Astrocyte (in vitro differentiated cells and primary cell): Measurements from ENCODE around the gene POMT2. TPM values are rescaled to one million over a fixed set of nuclear protein-coding genes. Genes with fewer than 3 reads are reported as not detected.

ENCODE experiments used
- DNase-seq: peaks from one replicate; pipeline ENCODE4 v3.0.0-alpha.2; 2010; ENCODE audit warnings: low read depth
- FAIRE-seq: peaks from 2 replicates; lab custom pipeline; 2011; peaks lifted over from hg19 to GRCh38; lab: Jason Lieb, UNC
- H2AFZ ChIP-seq: 2 replicates; pipeline ENCODE4 v1.6.0; 2012; ENCODE audit warnings: low read depth, low read length, inconsistent platforms
- H3K27ac ChIP-seq: 2 replicates; pipeline ENCODE4 v1.5.1; 2011; ENCODE audit warnings: low read depth, low read length, inconsistent platforms
- H3K27me3 ChIP-seq: 2 replicates; pipeline ENCODE4 v1.6.0; 2011; ENCODE audit warnings: low read length, inconsistent platforms; ENCODE audit not compliant: insufficient read depth
- H3K36me3 ChIP-seq: 2 replicates; pipeline ENCODE4 v1.5.1; 2011; ENCODE audit warnings: low read length, inconsistent platforms; ENCODE audit not compliant: insufficient read depth
- H3K4me1 ChIP-seq: 2 replicates; pipeline ENCODE4 v1.5.1; 2011; ENCODE audit warnings: low read length, inconsistent platforms; ENCODE audit not compliant: insufficient read depth
- H3K4me2 ChIP-seq: 2 replicates; pipeline ENCODE4 v1.6.0; 2012; ENCODE audit warnings: low read length, inconsistent platforms
- H3K4me3 ChIP-seq: 2 replicates; pipeline ENCODE4 v1.5.1; 2011; ENCODE audit warnings: low read depth, mild to moderate bottlenecking, low read length, inconsistent platforms; ENCODE audit not compliant: insufficient read depth
- H3K79me2 ChIP-seq: 2 replicates; pipeline ENCODE4 v1.6.0; 2012; ENCODE audit warnings: mild to moderate bottlenecking, low read length, inconsistent platforms; ENCODE audit not compliant: insufficient read depth
- H3K9ac ChIP-seq: 2 replicates; pipeline ENCODE4 v1.6.0; 2012; ENCODE audit warnings: mild to moderate bottlenecking, low read length, inconsistent platforms
- H3K9me3 ChIP-seq: 2 replicates; pipeline ENCODE4 v1.5.1; 2012; ENCODE audit warnings: low read depth, mild to moderate bottlenecking, low read length, inconsistent platforms; ENCODE audit not compliant: insufficient read depth
- H4K20me1 ChIP-seq: 2 replicates; pipeline ENCODE4 v1.6.0; 2012; ENCODE audit warnings: low read length, inconsistent platforms; ENCODE audit not compliant: insufficient read depth
- H3K27ac Mint-ChIP-seq: one replicate; pipeline ENCODE4 v1.8.0; 2021; ENCODE audit warnings: mild to moderate bottlenecking, mixed read lengths; ENCODE audit not compliant: unreplicated experiment
- H3K27me3 Mint-ChIP-seq: one replicate; pipeline ENCODE4 v1.8.0; 2021; ENCODE audit warnings: low read depth, mixed read lengths; ENCODE audit not compliant: unreplicated experiment
- H3K36me3 Mint-ChIP-seq: one replicate; pipeline ENCODE4 v1.8.0; 2021; ENCODE audit warnings: low read depth, mixed read lengths; ENCODE audit not compliant: unreplicated experiment
- H3K4me1 Mint-ChIP-seq: one replicate; pipeline ENCODE4 v1.8.0; 2021; ENCODE audit warnings: low read depth, mixed read lengths; ENCODE audit not compliant: unreplicated experiment
- H3K4me3 Mint-ChIP-seq: one replicate; pipeline ENCODE4 v1.8.0; 2021; ENCODE audit warnings: mild to moderate bottlenecking, moderate library complexity, mixed read lengths; ENCODE audit not compliant: unreplicated experiment
- H3K9me3 Mint-ChIP-seq: one replicate; pipeline ENCODE4 v1.8.0; 2021; ENCODE audit warnings: mild to moderate bottlenecking, mixed read lengths; ENCODE audit not compliant: unreplicated experiment
- EZH2 ChIP-seq: IDR thresholded peaks from 2 replicates; pipeline ENCODE4 v1.6.1; 2012; ENCODE audit warnings: mild to moderate bottlenecking, low read length, inconsistent platforms; ENCODE audit not compliant: insufficient read depth
- total RNA-seq: library from RNA; stranded (reverse); gene quantifications from 2 replicates; pipeline ENCODE4 v1.2.1, GENCODE V29; 2021
- TF ChIP-seq, protein P1 (sequence below): IDR thresholded peaks from 2 replicates; pipeline ENCODE4 v1.5.1; 2011; ENCODE audit warnings: low read depth, mild to moderate bottlenecking, inconsistent platforms, low read length, moderate library complexity; ENCODE audit not compliant: insufficient read depth

Gene POMT2
- total RNA-seq, 1 donor from 2014 or later: 53.4 TPM

DNA sequence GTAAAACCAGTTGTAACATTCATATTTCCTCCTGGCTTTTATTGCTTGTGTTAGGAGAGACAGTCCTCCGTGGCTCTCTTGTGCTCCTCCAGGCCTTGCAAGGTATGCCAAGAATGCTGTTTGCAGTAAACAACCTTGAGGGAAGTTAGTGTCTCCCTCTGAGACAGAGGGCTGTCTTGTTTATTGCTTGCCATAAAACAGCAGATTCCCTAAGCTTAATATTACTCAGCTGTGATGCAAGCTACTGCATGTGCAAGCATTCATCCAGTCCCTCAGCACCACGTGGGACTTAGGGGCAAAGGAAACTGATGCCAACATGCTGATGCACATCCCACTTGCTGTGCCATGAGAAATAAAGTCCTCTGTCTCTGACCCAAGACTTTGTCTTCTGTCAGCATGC lies 6.6 kb downstream of the POMT2 start:
- H3K27ac Mint-ChIP-seq: peak overlapping the region; percentile 53
- peaks cover 30% of the 10 kb centered on the region for H4K20me1 ChIP-seq
- no peaks in the 10 kb centered on the region for H3K9me3 ChIP-seq
- TF ChIP-seq, protein P1, sequence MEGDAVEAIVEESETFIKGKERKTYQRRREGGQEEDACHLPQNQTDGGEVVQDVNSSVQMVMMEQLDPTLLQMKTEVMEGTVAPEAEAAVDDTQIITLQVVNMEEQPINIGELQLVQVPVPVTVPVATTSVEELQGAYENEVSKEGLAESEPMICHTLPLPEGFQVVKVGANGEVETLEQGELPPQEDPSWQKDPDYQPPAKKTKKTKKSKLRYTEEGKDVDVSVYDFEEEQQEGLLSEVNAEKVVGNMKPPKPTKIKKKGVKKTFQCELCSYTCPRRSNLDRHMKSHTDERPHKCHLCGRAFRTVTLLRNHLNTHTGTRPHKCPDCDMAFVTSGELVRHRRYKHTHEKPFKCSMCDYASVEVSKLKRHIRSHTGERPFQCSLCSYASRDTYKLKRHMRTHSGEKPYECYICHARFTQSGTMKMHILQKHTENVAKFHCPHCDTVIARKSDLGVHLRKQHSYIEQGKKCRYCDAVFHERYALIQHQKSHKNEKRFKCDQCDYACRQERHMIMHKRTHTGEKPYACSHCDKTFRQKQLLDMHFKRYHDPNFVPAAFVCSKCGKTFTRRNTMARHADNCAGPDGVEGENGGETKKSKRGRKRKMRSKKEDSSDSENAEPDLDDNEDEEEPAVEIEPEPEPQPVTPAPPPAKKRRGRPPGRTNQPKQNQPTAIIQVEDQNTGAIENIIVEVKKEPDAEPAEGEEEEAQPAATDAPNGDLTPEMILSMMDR: no peak
- H3K4me2 ChIP-seq: peak overlapping the region; percentile 3
- peaks cover 32% of the 10 kb centered on the region for H3K4me1 Mint-ChIP-seq
- peaks cover 9% of the 10 kb centered on the region for H3K4me1 ChIP-seq
- no peak overlapping the region for H3K4me3 Mint-ChIP-seq
- peak; percentile 39 for FAIRE-seq
- no peaks in the 10 kb centered on the region for H3K27me3 ChIP-seq
- peaks cover 3% of the 10 kb centered on the region for H3K36me3 Mint-ChIP-seq
- H3K79me2 ChIP-seq: peaks cover 51% of the 10 kb centered on the region
- DNase-seq: peak; percentile 43
- H3K9me3 Mint-ChIP-seq: no peaks in the 10 kb centered on the region
- H3K36me3 ChIP-seq: no peaks in the 10 kb centered on the region
- H3K27ac ChIP-seq: no peak overlapping the region
- peak overlapping the region; percentile 24 for H3K9ac ChIP-seq
- no peaks in the 10 kb centered on the region for H3K27me3 Mint-ChIP-seq
- H2AFZ ChIP-seq: no peak overlapping the region
- no peak overlapping the region for H3K4me3 ChIP-seq

DNA sequence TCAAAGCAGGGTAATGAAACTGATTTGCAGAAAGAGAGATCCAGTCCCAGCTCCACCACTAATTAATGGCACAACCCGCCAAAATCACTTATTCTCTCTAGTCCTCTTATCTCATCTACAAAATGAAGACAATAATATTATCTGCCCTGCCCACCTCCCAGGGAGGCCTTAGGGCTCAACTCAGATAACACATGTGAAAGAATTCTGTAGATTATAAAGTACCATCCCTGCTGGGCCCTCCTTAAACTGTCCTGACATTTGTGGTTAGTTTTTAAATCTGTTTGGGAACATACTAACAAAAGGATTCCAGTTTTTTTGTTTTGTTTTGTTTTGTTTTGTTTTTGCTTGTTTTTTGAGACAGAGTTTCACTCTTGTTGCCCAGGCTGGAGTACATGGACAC lies 7.3 kb downstream of the POMT2 start:
- no peak for FAIRE-seq
- Histone ChIP-seq H3K27ac (no peak overlapping the region), H2AFZ (no peak overlapping the region), H3K9me3 (no peaks in the 10 kb centered on the region), H3K4me1 (peaks cover 7% of the 10 kb centered on the region), H4K20me1 (peaks cover 28% of the 10 kb centered on the region), H3K36me3 (no peaks in the 10 kb centered on the region), H3K4me2 (no peak overlapping the region), H3K79me2 (peaks cover 48% of the 10 kb centered on the region), H3K4me3 (no peak overlapping the region), H3K27me3 (no peaks in the 10 kb centered on the region), H3K9ac (no peak overlapping the region)
- Mint-ChIP-seq H3K27me3 (no peaks in the 10 kb centered on the region), H3K4me1 (peaks cover 34% of the 10 kb centered on the region), H3K27ac (peak overlapping the region; percentile 53), H3K4me3 (no peak overlapping the region), H3K9me3 (no peaks in the 10 kb centered on the region), H3K36me3 (peaks cover 3% of the 10 kb centered on the region)
- TF ChIP-seq, protein P1: no peak
- TF ChIP-seq EZH2: no peak
- DNase-seq: no peak

DNA sequence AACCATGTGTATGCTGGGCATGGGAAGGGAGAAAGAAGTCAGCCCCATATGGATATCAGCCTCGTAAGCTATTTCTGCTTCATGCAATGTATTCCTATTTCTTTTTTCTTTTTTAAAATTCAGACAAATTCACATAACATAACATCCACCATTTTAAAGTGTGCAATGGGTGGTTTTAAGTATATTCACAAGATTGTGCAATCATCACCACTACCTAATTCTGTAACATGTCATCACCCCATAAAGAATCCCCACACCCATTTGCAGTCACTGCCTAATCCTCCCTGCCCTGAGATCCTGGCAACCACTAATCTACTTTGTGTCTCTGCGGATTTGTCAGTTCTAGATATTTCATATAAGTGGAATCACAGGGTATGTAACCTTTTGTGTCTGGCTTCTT lies 9.5 kb downstream of the POMT2 start:
- H3K4me2 ChIP-seq: no peak overlapping the region
- Mint-ChIP-seq H3K27ac (no peak overlapping the region), H3K4me3 (no peak overlapping the region)

More for the DNA sequence above, 9.5 kb downstream of the POMT2 start:
- no peaks in the 10 kb centered on the region for H3K27me3 Mint-ChIP-seq
- no peak for DNase-seq
- H3K4me1 Mint-ChIP-seq: peaks cover 41% of the 10 kb centered on the region
- Histone ChIP-seq H3K79me2 (peaks cover 27% of the 10 kb centered on the region), H3K9ac (no peak overlapping the region), H3K9me3 (no peaks in the 10 kb centered on the region), H3K27ac (no peak overlapping the region), H3K27me3 (no peaks in the 10 kb centered on the region), H4K20me1 (peaks cover 11% of the 10 kb centered on the region), H3K4me1 (peaks cover 21% of the 10 kb centered on the region), H3K36me3 (no peaks in the 10 kb centered on the region), H3K4me3 (no peak overlapping the region), H2AFZ (no peak overlapping the region)
- H3K36me3 Mint-ChIP-seq: peaks cover 4% of the 10 kb centered on the region
- FAIRE-seq: no peak
- no peaks in the 10 kb centered on the region for H3K9me3 Mint-ChIP-seq
- TF ChIP-seq, protein P1: no peak
- TF ChIP-seq EZH2: no peak
